Uterus (tissue), 4 donors: ENCODE results near the gene WWOX. TPM values are rescaled to one million over a fixed set of nuclear protein-coding genes. Genes with fewer than 3 reads are reported as not detected.

Source experiments
- DNase-seq, 2 donors: peaks; one replicate each; pipeline ENCODE4 v3.0.0-alpha.2; 2019 to 2020
- H3K27ac ChIP-seq, 2 donors: fragments of 200-600 bp; sonication (generic); 1 replicate in 1 of 2; 2 replicates in 1 of 2; pipeline ENCODE4 v1.5.1; 2016 to 2018
- H3K27me3 ChIP-seq, 2 donors: fragments of 200-600 bp; sonication (generic); one replicate each; pipeline ENCODE4 v1.5.1; 2018 to 2019; ENCODE audit warnings: control low read depth in 1 of 2
- H3K36me3 ChIP-seq, 2 donors: fragments of 200-600 bp; sonication (generic); one replicate each; pipeline ENCODE4 v1.5.1; 2019; ENCODE audit warnings: control low read depth in 1 of 2
- H3K4me1 ChIP-seq, 2 donors: fragments of 200-600 bp; sonication (generic); one replicate each; pipeline ENCODE4 v1.5.1; 2018 to 2019; ENCODE audit warnings: control low read depth in 1 of 2
- H3K4me3 ChIP-seq, 2 donors: fragments of 200-600 bp; sonication (generic); 1 replicate in 1 of 2; 2 replicates in 1 of 2; pipeline ENCODE4 v1.5.1; 2018 to 2019; ENCODE audit warnings: mild to moderate bottlenecking in 1 of 2
- H3K9me3 ChIP-seq, 2 donors: fragments of 200-600 bp; sonication (generic); one replicate each; pipeline ENCODE4 v1.5.1; 2019; ENCODE audit warnings: control low read depth in 1 of 2
- CTCF ChIP-seq, 4 experiments: fragments of 200-600 bp in 2 of 4; fragments of 450-650 bp in 2 of 4; sonication (generic) in 2 of 4; IDR thresholded peaks; one replicate each; pipeline ENCODE4 v1.5.1; 2016 to 2019; ENCODE audit warnings: antibody characterized with exemption in 4 of 4, mild to moderate bottlenecking in 2 of 4, moderate library complexity in 1 of 4
- POLR2A ChIP-seq, 2 donors: fragments of 450-650 bp; IDR thresholded peaks; one replicate each; pipeline ENCODE4 v1.6.1; 2016; ENCODE audit warnings: antibody characterized with exemption in 2 of 2, mild to moderate bottlenecking in 1 of 2, moderate library complexity in 1 of 2
- intact Hi-C: fragments of 100-400 bp; cut with DNase I; formaldehyde crosslinking; loops from one replicate; pipeline ENCODE4 v1.15.1; 2023; ENCODE audit warnings: low total_unique reads
- total RNA-seq, 4 donors: library from RNA; depleted of rRNA in 3 of 4; stranded (reverse); fragments of >200 nt in 3 of 4; gene quantifications; one replicate each; pipeline versions ENCODE4 v1.1.0 to v1.2.4, GENCODE V29; 2014 to 2023
- donor health status: DM: yes; HTN: yes; CAD: no.

WWOX gene
- total RNA-seq, 4 donors from 2014 or later: 34.1 to 99.9 (median 55.8) TPM

DNA sequence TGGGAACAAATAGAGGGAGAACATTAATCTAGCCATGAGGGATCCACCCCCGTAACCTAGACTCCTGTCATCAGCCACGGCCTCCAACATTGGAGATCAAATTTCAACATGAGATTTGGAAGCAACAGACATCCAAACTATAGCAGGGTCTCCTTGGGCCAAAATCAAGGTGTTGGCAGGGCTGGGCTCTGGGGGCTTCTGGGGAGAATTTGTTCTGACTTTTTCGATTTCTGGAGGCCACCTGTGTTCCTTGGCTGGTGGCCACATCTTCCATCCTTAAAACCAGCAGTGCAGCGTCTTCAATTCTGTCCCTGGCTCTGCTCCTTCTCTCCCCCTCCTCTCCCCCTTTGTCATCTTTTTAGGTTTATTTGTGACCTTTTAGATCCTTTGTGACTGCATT is 546.2 kb downstream of the WWOX start:
- TF ChIP-seq CTCF (IDR thresholded peaks at IDR 0.05) (no peak), POLR2A (IDR thresholded peaks at IDR 0.05) (no peak)
- no peaks in the 10 kb centered on the region for H3K4me1 ChIP-seq
- no peaks in the 10 kb centered on the region for H3K27me3 ChIP-seq
- no peak overlapping the region for H3K27ac ChIP-seq
- no peak for DNase-seq
- no peaks in the 10 kb centered on the region for H3K9me3 ChIP-seq
- intact Hi-C loops: no loop called here
- no peak overlapping the region for H3K4me3 ChIP-seq
- no peaks in the 10 kb centered on the region for H3K36me3 ChIP-seq

- Histone ChIP-seq H3K4me1 (no peaks in the 10 kb centered on the region), H3K9me3 (no peaks in the 10 kb centered on the region), H3K36me3 (no peaks in the 10 kb centered on the region), H3K27ac (no peak overlapping the region), H3K27me3 (no peaks in the 10 kb centered on the region), H3K4me3 (no peak overlapping the region)
- DNase-seq: no peak
- intact Hi-C loops: no loop called here
- TF ChIP-seq POLR2A (IDR thresholded peaks at IDR 0.05) (no peak), CTCF (IDR thresholded peaks at IDR 0.05) (no peak)
These were observed 547.6 kb downstream of the WWOX start for GRCh38 chr16:78647019-78647418.

DNA sequence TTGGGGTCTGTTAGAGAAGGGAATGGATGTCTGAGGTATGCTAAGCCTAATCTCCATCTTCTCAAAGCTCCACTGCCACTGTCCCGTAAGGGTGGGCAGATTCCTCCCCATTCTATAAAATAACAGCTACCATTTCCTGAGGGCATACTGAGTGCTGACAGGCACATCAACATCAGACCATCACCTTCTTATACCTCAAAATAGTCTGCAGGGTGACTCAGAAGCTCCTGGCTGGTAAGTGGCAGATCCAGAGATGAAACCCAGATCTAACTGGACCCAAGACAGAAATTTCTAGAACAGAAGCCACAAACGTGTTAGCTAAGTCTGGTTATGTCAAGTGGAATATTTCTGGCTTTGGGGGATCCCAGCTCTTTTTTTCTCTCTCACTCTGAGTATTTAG is 548.0 kb downstream of the WWOX start:
- H3K4me1 ChIP-seq: no peaks in the 10 kb centered on the region
- no peak overlapping the region for H3K4me3 ChIP-seq
- no peaks in the 10 kb centered on the region for H3K9me3 ChIP-seq
- H3K27me3 ChIP-seq: no peaks in the 10 kb centered on the region
- DNase-seq: no peak
- intact Hi-C loops: no loop called here
- H3K27ac ChIP-seq: no peak overlapping the region
- no peaks in the 10 kb centered on the region for H3K36me3 ChIP-seq
- TF ChIP-seq CTCF (IDR thresholded peaks at IDR 0.05): no peak
- no peak for TF ChIP-seq POLR2A (IDR thresholded peaks at IDR 0.05)

GRCh38 chr16:78648517-78648916 is 549.1 kb downstream of the WWOX start:
- H3K9me3 ChIP-seq: no peaks in the 10 kb centered on the region
- DNase-seq: no peak
- H3K27me3 ChIP-seq: no peaks in the 10 kb centered on the region
- TF ChIP-seq POLR2A (IDR thresholded peaks at IDR 0.05) (no peak), CTCF (IDR thresholded peaks at IDR 0.05) (no peak)
- no peaks in the 10 kb centered on the region for H3K4me1 ChIP-seq
- H3K4me3 ChIP-seq: no peak overlapping the region
- intact Hi-C loops: no loop called here
- no peak overlapping the region for H3K27ac ChIP-seq
- no peaks in the 10 kb centered on the region for H3K36me3 ChIP-seq

DNA sequence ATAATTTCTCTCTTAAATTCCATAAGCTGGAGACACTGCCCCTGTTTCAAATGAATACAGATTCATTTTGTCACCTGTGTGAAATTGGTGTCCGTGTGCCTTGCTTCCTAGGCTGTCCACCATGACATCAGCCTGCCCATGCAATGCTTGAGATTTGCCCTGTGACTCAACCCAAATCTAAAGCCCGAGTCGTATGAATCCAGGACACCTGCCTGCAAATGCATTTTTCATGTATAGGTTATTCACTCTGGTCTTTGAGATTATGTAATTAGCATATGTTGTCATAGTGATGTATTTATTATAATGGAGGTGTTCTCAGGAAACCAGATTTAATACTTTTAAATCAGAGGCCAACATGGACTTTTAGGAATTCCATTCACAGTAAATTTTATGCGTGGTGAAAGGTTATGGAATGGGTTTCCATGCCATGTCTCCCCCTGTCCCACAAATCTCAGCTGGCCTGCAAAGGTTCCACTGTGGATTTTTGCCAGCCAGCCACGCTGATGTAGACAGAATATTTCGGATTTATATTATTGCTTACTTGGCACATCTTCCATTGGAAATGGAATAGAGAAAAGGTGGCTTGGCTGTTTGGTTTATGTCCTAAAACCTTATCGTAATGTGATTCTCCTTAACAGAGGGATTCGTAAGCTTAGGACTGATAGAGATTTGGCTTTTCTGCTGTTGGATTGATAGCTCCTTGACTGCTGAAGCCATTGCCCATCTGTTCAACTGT is 551.1 kb downstream of the WWOX start:
- intact Hi-C loops: no loop called here
- TF ChIP-seq CTCF (IDR thresholded peaks at IDR 0.05): no peak
- TF ChIP-seq POLR2A (IDR thresholded peaks at IDR 0.05): no peak
- Histone ChIP-seq H3K4me3 (no peak overlapping the region), H3K27ac (no peak overlapping the region), H3K36me3 (no peaks in the 10 kb centered on the region), H3K9me3 (no peaks in the 10 kb centered on the region), H3K4me1 (no peaks in the 10 kb centered on the region), H3K27me3 (peaks cover 0 to 2% of the 10 kb centered on the region in 2 donors)
- DNase-seq: no peak
